HCT116 (cell line): ENCODE data around the gene CELA3A. TPM values are rescaled to one million over a fixed set of nuclear protein-coding genes. Genes with fewer than 3 reads are reported as not detected.
"Not testable (repeated sequence)": the region's sequence is repeated elsewhere in the genome, so short reads cannot be mapped to it uniquely, and the experiment has no call there.

ENCODE experiments used
- ATAC-seq: fragments of 200-7000 bp; cut with Tn5 transposase; 2 replicates; pipeline ENCODE4 v1.9.1; 2020; ENCODE audit warnings: mild to moderate bottlenecking, moderate library complexity
- BruUV-seq: library from RNA; stranded (reverse); fragments of 400-500 nt; replicated peaks from 2 replicates; lab custom pipeline; 2021; lab: Mats Ljungman, UMichigan
- CTCF ChIA-PET: fragments of 300-600 bp; sonication (Branson Sonifier 250); formaldehyde crosslinking; loops from one replicate; lab custom pipeline; 2021; ENCODE audit warnings: antibody characterized with exemption; lab: Charles Lee
- POLR2A ChIA-PET: fragments of 300-600, 350-600 bp; sonication (Branson Sonifier 250); formaldehyde crosslinking; loops from one replicate; lab custom pipeline; 2021; ENCODE audit warnings: antibody characterized with exemption; lab: Charles Lee
- RAD21 ChIA-PET, 2 experiments: fragments of 300-600 bp; sonication (Branson Sonifier 250); formaldehyde crosslinking; loops; one replicate each; lab custom pipeline; 2023; ENCODE audit warnings: low total read pairs in 2 of 2; ENCODE audit not compliant: uncharacterized antibody in 2 of 2, unreplicated experiment in 2 of 2, low non-redundant PET in 1 of 2; lab: Charles Lee
- DNase-seq: peaks from one replicate; pipeline ENCODE4 v3.0.0-alpha.2; 2010; ENCODE audit warnings: low read depth, low spot score
- H2AFZ ChIP-seq: fragments of 200-600 bp; shearing (Covaris generic), sonication (generic); 2 replicates; pipeline ENCODE4 v1.6.1; 2017; ENCODE audit warnings: low read depth, mixed run types, mixed read lengths, antibody characterized with exemption, low read length; ENCODE audit not compliant: poor library complexity, severe bottlenecking
- H3K27ac ChIP-seq: 2 replicates; pipeline ENCODE4 v1.5.1; 2012; ENCODE audit warnings: low read depth, low read length
- H3K27me3 ChIP-seq: fragments of 200-600 bp; sonication (generic); 2 replicates; pipeline ENCODE4 v1.6.1; 2016; ENCODE audit warnings: mixed run types, low read length, mixed read lengths; ENCODE audit not compliant: insufficient read depth
- H3K36me3 ChIP-seq, 2 experiments: fragments of 200-500 bp in 1 of 2; fragments of 200-600 bp in 1 of 2; sonication (Bioruptor generic) in 1 of 2; sonication (generic) in 1 of 2; 2 replicates each; pipeline versions ENCODE4 v1.5.1 to v1.6.1; 2014 to 2016; ENCODE audit warnings: low read length in 2 of 2, inconsistent platforms in 1 of 2, mixed read lengths in 1 of 2, mixed run types in 1 of 2; ENCODE audit not compliant: insufficient read depth in 2 of 2, control insufficient read depth in 1 of 2
- H3K4me1 ChIP-seq, 2 experiments: fragments of 200-600 bp in 1 of 2; sonication (generic) in 1 of 2; 2 replicates each; pipeline versions ENCODE4 v1.5.1 to v1.6.1; 2012 to 2017; ENCODE audit warnings: low read length in 2 of 2, inconsistent platforms in 1 of 2, mild to moderate bottlenecking in 1 of 2, mixed read lengths in 1 of 2, mixed run types in 1 of 2, moderate library complexity in 1 of 2; ENCODE audit not compliant: insufficient read depth in 2 of 2, control insufficient read depth in 1 of 2
- H3K4me2 ChIP-seq: fragments of 200-600 bp; sonication (generic); 2 replicates; pipeline ENCODE4 v1.6.1; 2017; ENCODE audit warnings: mixed run types, low read length, mixed read lengths
- H3K4me3 ChIP-seq, 2 experiments: fragments of 200-600 bp in 1 of 2; sonication (generic) in 1 of 2; replicated peaks in 1 of 2; 2 replicates each; pipeline ENCODE4 v1.5.1; 2011 to 2016; ENCODE audit warnings: low read length in 2 of 2, control low read depth in 1 of 2, low read depth in 1 of 2, mild to moderate bottlenecking in 1 of 2, mixed read lengths in 1 of 2, mixed run types in 1 of 2
- H3K79me2 ChIP-seq: fragments of 200-600 bp; sonication (generic); 2 replicates; pipeline ENCODE4 v1.6.1; 2017; ENCODE audit warnings: mild to moderate bottlenecking, mixed run types, low read length, moderate library complexity, mixed read lengths; ENCODE audit not compliant: insufficient read depth
- H3K9ac ChIP-seq: fragments of 200-600 bp; sonication (generic); 2 replicates; pipeline ENCODE4 v1.6.1; 2016; ENCODE audit warnings: low read length, mixed read lengths
- H3K9me2 ChIP-seq: fragments of 200-600 bp; sonication (generic), shearing (Covaris generic); 2 replicates; pipeline ENCODE4 v1.6.1; 2017; ENCODE audit warnings: mixed run types, mild to moderate bottlenecking, moderate library complexity; ENCODE audit not compliant: insufficient read depth
- H3K9me3 ChIP-seq, 2 experiments: fragments of 200-500 bp in 1 of 2; fragments of 200-600 bp in 1 of 2; sonication (Bioruptor generic) in 1 of 2; sonication (generic) in 1 of 2; 2 replicates each; pipeline ENCODE4 v1.6.1; 2014 to 2017; ENCODE audit warnings: low read length in 2 of 2, mixed read lengths in 2 of 2, inconsistent platforms in 1 of 2, low read depth in 1 of 2, mild to moderate bottlenecking in 1 of 2, mixed run types in 1 of 2, moderate library complexity in 1 of 2; ENCODE audit not compliant: control insufficient read depth in 1 of 2, insufficient read depth in 1 of 2
- H4K20me1 ChIP-seq: fragments of 200-600 bp; sonication (generic), shearing (Covaris generic); 2 replicates; pipeline ENCODE4 v1.6.1; 2017; ENCODE audit warnings: mixed run types, mild to moderate bottlenecking, moderate library complexity; ENCODE audit not compliant: insufficient read depth
- FOSL1 ChIP-seq: IDR thresholded peaks from 2 replicates; pipeline ENCODE4 v1.6.1; 2012; ENCODE audit warnings: low read depth
- JUND ChIP-seq: IDR thresholded peaks from 2 replicates; pipeline ENCODE4 v1.6.1; 2012
- SP1 ChIP-seq: IDR thresholded peaks from 2 replicates; pipeline ENCODE4 v1.6.1; 2012; ENCODE audit warnings: low read depth
- intact Hi-C: fragments of 100-400 bp; cut with micrococcal nuclease; formaldehyde crosslinking; loops from 2 replicates; pipeline ENCODE4 v1.10.0; 2022
- total RNA-seq: library from RNA; stranded (reverse); gene quantifications from one replicate; pipeline ENCODE4 v1.2.1, GENCODE V29; 2021; ENCODE audit not compliant: unreplicated experiment

CELA3A gene
- total RNA-seq, 1 experiment from 2014 or later: 9.0 TPM

DNA sequence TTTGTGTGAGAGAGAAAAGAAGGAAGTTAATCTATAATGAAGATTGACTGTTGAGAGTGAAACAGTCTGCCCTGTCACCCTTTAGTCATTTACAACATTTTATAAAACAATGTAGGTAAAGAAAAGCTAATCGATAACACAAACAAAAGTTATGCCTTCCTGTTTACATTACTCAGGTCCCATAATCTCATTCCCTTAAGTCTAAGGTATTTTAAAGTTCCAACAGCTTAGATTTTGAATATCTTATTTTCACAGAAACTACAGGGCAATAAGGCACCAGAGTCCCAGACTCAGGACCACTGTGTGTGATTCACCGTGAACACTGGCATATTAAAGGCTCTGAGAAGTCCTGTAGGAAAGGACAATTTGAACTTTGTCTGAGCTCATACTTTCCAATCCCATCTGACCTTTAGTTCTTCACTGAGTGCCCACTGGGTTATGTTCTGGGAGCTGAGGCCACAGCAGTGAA is 28.4 kb upstream of the CELA3A start:
- Histone ChIP-seq H3K4me1 (peaks cover 2 to 11% of the 10 kb centered on the region in 2 experiments; a peak in 1 of 4 replicates), H3K4me2 (peak overlapping the region; percentile 39; the same call in 1 of the 2 replicates)
- H3K27me3 ChIP-seq, intact Hi-C loops, BruUV-seq: not testable (repeated sequence)
- 0 out of 2 replicates have a peak, but pooled peaks have one; percentile 24 for TF ChIP-seq SP1
- peak; percentile 21; the same call in 1 of the 2 replicates for TF ChIP-seq JUND
- peak; percentile 28; the same call in 1 of the 2 replicates for TF ChIP-seq FOSL1
- TF ChIP-seq, all 23 proteins: peak for 3; not testable (repeated sequence) for 20
- H3K27ac ChIP-seq, DNase-seq, CTCF ChIA-PET, RAD21 ChIA-PET, POLR2A ChIA-PET, H3K9me2 ChIP-seq, H3K36me3 ChIP-seq, H3K4me3 ChIP-seq, H2AFZ ChIP-seq, H3K79me2 ChIP-seq, H3K9ac ChIP-seq, H4K20me1 ChIP-seq, H3K9me3 ChIP-seq: not testable (repeated sequence)
- peak; percentile 58 for ATAC-seq

GRCh38 chr1:21973948-21974347 is 27.5 kb upstream of the CELA3A start:
- H4K20me1 ChIP-seq, H3K9me2 ChIP-seq, H3K4me3 ChIP-seq, H3K79me2 ChIP-seq, CTCF ChIA-PET, intact Hi-C loops, H3K36me3 ChIP-seq, H3K27me3 ChIP-seq, H3K9me3 ChIP-seq, H3K27ac ChIP-seq, DNase-seq, BruUV-seq, H3K9ac ChIP-seq, H3K4me2 ChIP-seq, RAD21 ChIA-PET, ATAC-seq, H2AFZ ChIP-seq, POLR2A ChIA-PET: not testable (repeated sequence)
- H3K4me1 ChIP-seq: peaks cover 2 to 11% of the 10 kb centered on the region in 2 experiments; a peak in 1 of 4 replicates

DNA sequence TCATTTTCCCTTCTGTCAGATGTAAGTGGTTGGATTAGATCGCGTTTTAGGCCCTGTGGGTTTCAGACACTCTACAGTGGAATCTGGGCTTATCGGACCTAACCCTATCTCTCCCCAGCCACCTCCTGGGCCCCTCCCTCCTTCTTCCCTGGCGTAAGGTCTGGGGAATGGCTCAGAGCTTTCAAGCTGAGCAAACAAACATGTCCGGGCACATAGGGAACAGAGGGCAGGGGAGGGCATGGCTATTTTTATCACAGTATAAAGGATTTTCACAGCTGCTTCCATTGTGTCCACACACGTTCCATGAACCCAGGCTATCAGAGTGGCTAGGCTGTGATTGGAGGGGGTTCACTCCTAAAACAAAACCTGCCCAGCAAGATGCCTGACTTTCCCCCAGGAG is 26.8 kb upstream of the CELA3A start:
- ATAC-seq: peak; percentile 37

DNA sequence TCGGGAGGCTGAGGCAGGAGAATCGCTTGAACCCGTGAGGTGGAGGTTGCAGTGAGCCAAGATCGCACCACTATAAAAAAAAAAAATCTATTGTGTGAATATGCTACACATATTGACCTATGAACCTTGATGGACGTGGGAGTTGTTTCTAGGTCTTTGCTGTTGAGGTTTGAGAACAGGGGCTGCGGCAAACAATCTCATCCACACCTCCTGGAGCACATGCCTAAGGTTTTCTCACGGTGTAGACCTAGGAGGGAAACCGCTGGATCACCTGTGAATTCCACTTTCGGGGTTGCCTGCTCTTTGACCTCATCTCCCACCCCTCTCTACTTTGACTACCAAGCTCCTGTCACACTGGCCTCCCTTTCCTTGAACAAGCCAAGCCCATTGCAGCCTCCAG is 26.2 kb upstream of the CELA3A start:
- CTCF ChIA-PET: not testable (repeated sequence)

More for the DNA sequence above, 26.8 kb upstream of the CELA3A start:
- H4K20me1 ChIP-seq, H3K9ac ChIP-seq, H3K4me2 ChIP-seq, CTCF ChIA-PET, H3K9me3 ChIP-seq, DNase-seq, H3K27ac ChIP-seq, H3K27me3 ChIP-seq, H3K79me2 ChIP-seq, BruUV-seq, H3K36me3 ChIP-seq, intact Hi-C loops, H3K4me3 ChIP-seq, RAD21 ChIA-PET, H3K9me2 ChIP-seq, POLR2A ChIA-PET: not testable (repeated sequence)
- Histone ChIP-seq H2AFZ (peak overlapping the region; percentile 26), H3K4me1 (peaks cover 2 to 11% of the 10 kb centered on the region in 2 experiments; a peak in 1 of 4 replicates)

More for the DNA sequence above, 26.2 kb upstream of the CELA3A start:
- peaks cover 2 to 11% of the 10 kb centered on the region in 2 experiments; a peak in 1 of 4 replicates for H3K4me1 ChIP-seq
- H3K27ac ChIP-seq, intact Hi-C loops, RAD21 ChIA-PET, H3K4me3 ChIP-seq, H3K36me3 ChIP-seq, H3K79me2 ChIP-seq, H2AFZ ChIP-seq, H3K4me2 ChIP-seq, H3K9me3 ChIP-seq, ATAC-seq, H3K9me2 ChIP-seq, H4K20me1 ChIP-seq, BruUV-seq, H3K9ac ChIP-seq, H3K27me3 ChIP-seq, DNase-seq, POLR2A ChIA-PET: not testable (repeated sequence)
